Endothelial cell of umbilical vein (primary cell): ENCODE results near the gene KMT5B. TPM values are rescaled to one million over a fixed set of nuclear protein-coding genes. Genes with fewer than 3 reads are reported as not detected.

Source experiments
- BruUV-seq: library from RNA; stranded (reverse); fragments of 400-500 nt; replicated peaks from 2 replicates; lab custom pipeline; 2021; lab: Mats Ljungman, UMichigan
- CTCF ChIA-PET: fragments of 300-600, 350-600 bp; sonication (Branson Sonifier 250); formaldehyde crosslinking; loops from one replicate; lab custom pipeline; 2021; ENCODE audit warnings: antibody characterized with exemption, inconsistent platforms; lab: Charles Lee
- POLR2A ChIA-PET: fragments of 300-600, 350-600 bp; sonication (Branson Sonifier 250); formaldehyde crosslinking; loops from one replicate; lab custom pipeline; 2021; ENCODE audit warnings: antibody characterized with exemption, inconsistent platforms; lab: Charles Lee
- DNase-seq: peaks from one replicate; pipeline ENCODE4 v3.0.0-alpha.2; 2011; ENCODE audit warnings: low read depth, low spot score
- FAIRE-seq: peaks from 2 replicates; lab custom pipeline; 2011; peaks lifted over from hg19 to GRCh38; lab: Jason Lieb, UNC
- H2AFZ ChIP-seq: 2 replicates; pipeline ENCODE4 v1.6.0; 2012; ENCODE audit warnings: low read depth, low read length, control low read depth, inconsistent platforms
- H3K27ac ChIP-seq: 2 replicates; pipeline ENCODE4 v1.5.1; 2011; ENCODE audit warnings: low read depth, mild to moderate bottlenecking, control low read depth, low read length, moderate library complexity; ENCODE audit not compliant: insufficient read depth
- H3K27me3 ChIP-seq, 2 experiments: 2 replicates each; pipeline versions ENCODE4 v1.6.0 to v1.6.1; 2011; ENCODE audit warnings: low read length in 2 of 2, mixed read lengths in 1 of 2; ENCODE audit not compliant: control insufficient read depth in 2 of 2, insufficient read depth in 2 of 2
- H3K36me3 ChIP-seq, 2 experiments: 2 replicates in 1 of 2; 3 replicates in 1 of 2; pipeline ENCODE4 v1.5.1; 2011; ENCODE audit warnings: low read length in 2 of 2, mild to moderate bottlenecking in 1 of 2, moderate library complexity in 1 of 2; ENCODE audit not compliant: control insufficient read depth in 2 of 2, insufficient read depth in 2 of 2; ENCODE audit errors: extremely low read depth in 1 of 2
- H3K4me1 ChIP-seq: 3 replicates; pipeline ENCODE4 v1.5.1; 2011; ENCODE audit warnings: mild to moderate bottlenecking, low read length; ENCODE audit not compliant: control insufficient read depth, insufficient read depth; ENCODE audit errors: extremely low read depth
- H3K4me2 ChIP-seq: 2 replicates; pipeline ENCODE4 v1.6.1; 2011; ENCODE audit warnings: low read length, control low read depth, mixed read lengths; ENCODE audit not compliant: insufficient read depth
- H3K4me3 ChIP-seq, 3 experiments: fragments of 200-600 bp in 1 of 3; sonication (generic), shearing (Covaris generic) in 1 of 3; replicated peaks in 1 of 3; 2 replicates each; pipeline ENCODE4 v1.5.1; 2011 to 2016; ENCODE audit warnings: control low read depth in 3 of 3, low read length in 3 of 3, mild to moderate bottlenecking in 2 of 3, inconsistent platforms in 1 of 3, low read depth in 1 of 3, moderate library complexity in 1 of 3; ENCODE audit not compliant: insufficient read depth in 1 of 3
- H3K79me2 ChIP-seq: 2 replicates; pipeline ENCODE4 v1.6.0; 2012; ENCODE audit warnings: low read length, inconsistent platforms; ENCODE audit not compliant: control insufficient read depth, insufficient read depth
- H3K9ac ChIP-seq: replicated peaks from 2 replicates; pipeline ENCODE3; 2011; ENCODE audit warnings: low read length, control low read depth; ENCODE audit not compliant: insufficient read depth; ENCODE audit errors: extremely low read depth
- H3K9me1 ChIP-seq: replicated peaks from 3 replicates; pipeline ENCODE4 v1.6.0; 2011; ENCODE audit warnings: mild to moderate bottlenecking, low read length; ENCODE audit not compliant: control insufficient read depth, insufficient read depth; ENCODE audit errors: extremely low read depth
- H3K9me3 ChIP-seq: replicated peaks from 2 replicates; pipeline ENCODE4 v1.5.1; 2012; ENCODE audit warnings: low read length, inconsistent platforms; ENCODE audit not compliant: control insufficient read depth, insufficient read depth
- H4K20me1 ChIP-seq: replicated peaks from 2 replicates; pipeline ENCODE3; 2011; ENCODE audit warnings: mild to moderate bottlenecking, low read length; ENCODE audit not compliant: control insufficient read depth, insufficient read depth; ENCODE audit errors: extremely low read depth
- CTCF ChIP-seq, 2 donors: IDR thresholded peaks; 1 replicate in 1 of 2; 2 replicates in 1 of 2; pipeline ENCODE4 v1.5.1; 2011; ENCODE audit warnings: low read length in 2 of 2, mild to moderate bottlenecking in 2 of 2, moderate library complexity in 2 of 2, control low read depth in 1 of 2, inconsistent platforms in 1 of 2, low read depth in 1 of 2; ENCODE audit not compliant: insufficient read depth in 1 of 2; ENCODE audit errors: extremely low read depth in 1 of 2
- EZH2 ChIP-seq: IDR thresholded peaks from 2 replicates; pipeline ENCODE4 v1.6.1; 2012; ENCODE audit warnings: borderline replicate concordance, low read depth, mild to moderate bottlenecking, moderate library complexity, low read length, inconsistent platforms; ENCODE audit not compliant: severe bottlenecking
- MYC ChIP-seq: IDR thresholded peaks from one replicate; pipeline ENCODE4 v1.6.1; 2011; ENCODE audit warnings: mild to moderate bottlenecking, low read depth, low read length
- POLR2A ChIP-seq: IDR thresholded peaks from 2 replicates; pipeline ENCODE4 v1.6.1; 2012; ENCODE audit warnings: low read depth, mild to moderate bottlenecking, control low read depth, low read length
- POLR2AphosphoS5 ChIP-seq: IDR thresholded peaks from 2 replicates; pipeline ENCODE4 v1.6.1; 2012; ENCODE audit warnings: low read depth, mild to moderate bottlenecking, control low read depth, low read length, moderate library complexity; ENCODE audit not compliant: insufficient read depth
- dilution Hi-C: fragments of 300-500 bp; cut with MboI; formaldehyde crosslinking; loops from one replicate; pipeline ENCODE4 v1.15.0; 2019; ENCODE audit warnings: low sequenced_read_pairs; ENCODE audit not compliant: extremely low pct_ligation_motif_present
- intact Hi-C: fragments of 100-400 bp; cut with micrococcal nuclease; formaldehyde crosslinking; loops from one replicate; pipeline ENCODE4 v1.10.0; 2022
- polyA plus RNA-seq, 4 experiments: library from polyadenylated mRNA; depleted of rRNA in 3 of 4; stranded (reverse) in 3 of 4; unstranded in 1 of 4; fragments of >200 nt; gene quantifications; 2 replicates each; pipeline versions ENCODE4 v1.2.1 to v1.2.3, GENCODE V29; 2011 to 2012; ENCODE audit warnings: missing spikeins in 1 of 4
- total RNA-seq: library from RNA; stranded (reverse); gene quantifications from 2 replicates; pipeline ENCODE4 v1.2.3, GENCODE V29; 2021
- TF ChIP-seq, protein P1 (sequence below): IDR thresholded peaks from 2 replicates; pipeline ENCODE4 v1.6.1; 2011; ENCODE audit not compliant: insufficient read depth, insufficient read length

The KMT5B gene
- total and polyA plus RNA-seq, 2 donors (not counting 3 experiments of a cell fraction or from before 2014, with no cell fraction given), result 10.1 to 36.3 TPM

- TF ChIP-seq POLR2AphosphoS5, result no peak
- TF ChIP-seq MYC, result no peak
- no peak for TF ChIP-seq EZH2
- TF ChIP-seq POLR2A, result no peak
- TF ChIP-seq CTCF (IDR thresholded peaks at IDR 0.05; ENCODE audit: extremely low read depth in 1 of 2, insufficient read depth in 1 of 2, low read depth in 1 of 2, low read length in 2 of 2), result no peak
- TF ChIP-seq, protein P1, sequence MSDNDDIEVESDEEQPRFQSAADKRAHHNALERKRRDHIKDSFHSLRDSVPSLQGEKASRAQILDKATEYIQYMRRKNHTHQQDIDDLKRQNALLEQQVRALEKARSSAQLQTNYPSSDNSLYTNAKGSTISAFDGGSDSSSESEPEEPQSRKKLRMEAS, result no peak
- POLR2A ChIA-PET, result no interaction called here
- CTCF ChIA-PET, result no interaction called here
- no peaks in the 10 kb centered on the region for H3K27me3 ChIP-seq
- DNase-seq (no peak), FAIRE-seq (no peak)
- H3K4me1 ChIP-seq, result peaks cover 19% of the 10 kb centered on the region
- no TSS peak for BruUV-seq
- no peak overlapping the region for H3K27ac ChIP-seq
- no peak overlapping the region for H3K4me3 ChIP-seq
- no peaks in the 10 kb centered on the region for H3K9me3 ChIP-seq
- no peaks in the 10 kb centered on the region for H3K79me2 ChIP-seq
- H3K36me3 ChIP-seq, result no peaks in the 10 kb centered on the region
- H3K9me1 ChIP-seq, result no peaks in the 10 kb centered on the region
- H4K20me1 ChIP-seq, result no peaks in the 10 kb centered on the region
- intact Hi-C loops, result no loop called here
- dilution Hi-C loops, result no loop called here
- H2AFZ ChIP-seq, result no peak overlapping the region
- H3K4me2 ChIP-seq, result no peak overlapping the region
- H3K9ac ChIP-seq, result no peak overlapping the region
Measured at GRCh38 chr11:68145120-68145866, 67.8 kb downstream of the KMT5B start.
